Measurements from ENCODE around the gene NTM.

NTM gene

DNA sequence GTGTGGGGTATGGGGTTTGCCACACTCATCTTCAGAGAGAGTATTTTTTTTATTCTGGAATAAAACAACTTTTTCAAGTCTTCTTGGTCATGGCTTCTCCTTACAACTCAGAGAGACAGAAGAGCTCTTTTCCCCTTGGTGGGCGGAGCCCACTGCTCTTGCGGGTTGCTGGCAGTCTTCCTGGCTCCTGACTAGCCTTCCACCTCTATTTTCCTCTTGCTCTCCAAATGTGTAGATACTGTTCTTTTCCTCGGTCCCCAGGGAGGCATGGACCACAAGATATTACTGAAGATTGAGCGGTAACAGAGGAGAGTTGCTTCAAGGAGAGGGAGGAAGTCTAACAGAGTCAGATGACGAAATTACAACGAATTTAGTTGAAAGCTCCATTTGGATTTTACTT is 210.6 kb downstream of the NTM start:
- Histone ChIP-seq H3K36me3 (ENCODE audit: low read depth) (no peaks in the 10 kb centered on the region), H3K9me3 (ENCODE audit: severe bottlenecking) (no peaks in the 10 kb centered on the region), H3K27ac (ENCODE audit: poor library complexity, severe bottlenecking) (no peak overlapping the region), H3K4me1 (ENCODE audit: insufficient read depth, poor library complexity, severe bottlenecking) (no peaks in the 10 kb centered on the region), H3K27me3 (ENCODE audit: insufficient read depth, poor library complexity, severe bottlenecking) (peaks cover 49% of the 10 kb centered on the region), H3K4me3 (ENCODE audit: severe bottlenecking) (no peak overlapping the region)
- DNase-seq (ENCODE audit: low spot score) (no peak), ATAC-seq (ENCODE audit: low read depth) (no peak)
- TF ChIP-seq, protein P1, sequence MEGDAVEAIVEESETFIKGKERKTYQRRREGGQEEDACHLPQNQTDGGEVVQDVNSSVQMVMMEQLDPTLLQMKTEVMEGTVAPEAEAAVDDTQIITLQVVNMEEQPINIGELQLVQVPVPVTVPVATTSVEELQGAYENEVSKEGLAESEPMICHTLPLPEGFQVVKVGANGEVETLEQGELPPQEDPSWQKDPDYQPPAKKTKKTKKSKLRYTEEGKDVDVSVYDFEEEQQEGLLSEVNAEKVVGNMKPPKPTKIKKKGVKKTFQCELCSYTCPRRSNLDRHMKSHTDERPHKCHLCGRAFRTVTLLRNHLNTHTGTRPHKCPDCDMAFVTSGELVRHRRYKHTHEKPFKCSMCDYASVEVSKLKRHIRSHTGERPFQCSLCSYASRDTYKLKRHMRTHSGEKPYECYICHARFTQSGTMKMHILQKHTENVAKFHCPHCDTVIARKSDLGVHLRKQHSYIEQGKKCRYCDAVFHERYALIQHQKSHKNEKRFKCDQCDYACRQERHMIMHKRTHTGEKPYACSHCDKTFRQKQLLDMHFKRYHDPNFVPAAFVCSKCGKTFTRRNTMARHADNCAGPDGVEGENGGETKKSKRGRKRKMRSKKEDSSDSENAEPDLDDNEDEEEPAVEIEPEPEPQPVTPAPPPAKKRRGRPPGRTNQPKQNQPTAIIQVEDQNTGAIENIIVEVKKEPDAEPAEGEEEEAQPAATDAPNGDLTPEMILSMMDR (IDR thresholded peaks at IDR 0.05; ENCODE audit: poor library complexity, severe bottlenecking): no peak

- ATAC-seq (ENCODE audit: low read depth) (no peak), DNase-seq (ENCODE audit: low spot score) (no peak)
- Histone ChIP-seq H3K36me3 (ENCODE audit: low read depth) (no peaks in the 10 kb centered on the region), H3K27ac (ENCODE audit: poor library complexity, severe bottlenecking) (no peak overlapping the region), H3K9me3 (ENCODE audit: severe bottlenecking) (no peaks in the 10 kb centered on the region), H3K27me3 (ENCODE audit: insufficient read depth, poor library complexity, severe bottlenecking) (peaks cover 46% of the 10 kb centered on the region), H3K4me3 (ENCODE audit: severe bottlenecking) (no peak overlapping the region), H3K4me1 (ENCODE audit: insufficient read depth, poor library complexity, severe bottlenecking) (no peaks in the 10 kb centered on the region)
- TF ChIP-seq, protein P1 (IDR thresholded peaks at IDR 0.05; ENCODE audit: poor library complexity, severe bottlenecking): no peak
Observed at GRCh38 chr11:131582021-131582525, 211.7 kb downstream of the NTM start.

DNA sequence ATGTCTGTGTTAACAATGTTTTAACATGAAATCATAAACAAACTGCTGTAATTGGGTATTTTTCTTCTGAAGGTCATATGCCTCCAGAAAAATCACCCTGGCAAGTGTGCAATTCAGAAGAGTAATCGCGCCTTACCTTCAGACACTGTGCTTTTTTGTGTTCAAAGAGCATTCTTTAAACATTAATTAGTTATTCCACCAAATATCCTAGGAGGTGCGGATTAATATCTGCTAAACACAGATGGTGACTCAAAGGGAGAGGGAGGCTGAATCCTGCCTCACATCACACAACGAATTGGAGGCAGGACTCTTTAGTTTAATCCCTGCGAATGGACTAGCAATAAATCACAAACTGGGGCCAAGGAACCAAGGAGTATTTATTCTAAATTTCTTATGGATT is 213.0 kb downstream of the NTM start:
- DNase-seq (ENCODE audit: low spot score): no peak
- Histone ChIP-seq H3K27me3 (ENCODE audit: insufficient read depth, poor library complexity, severe bottlenecking) (peaks cover 40% of the 10 kb centered on the region), H3K4me3 (ENCODE audit: severe bottlenecking) (no peak overlapping the region), H3K36me3 (ENCODE audit: low read depth) (no peaks in the 10 kb centered on the region), H3K9me3 (ENCODE audit: severe bottlenecking) (no peaks in the 10 kb centered on the region), H3K27ac (ENCODE audit: poor library complexity, severe bottlenecking) (no peak overlapping the region), H3K4me1 (ENCODE audit: insufficient read depth, poor library complexity, severe bottlenecking) (no peaks in the 10 kb centered on the region)
- no peak for ATAC-seq (ENCODE audit: low read depth)
- TF ChIP-seq, protein P1 (IDR thresholded peaks at IDR 0.05; ENCODE audit: poor library complexity, severe bottlenecking): no peak

GRCh38 chr11:131583938-131584337 is 213.5 kb downstream of the NTM start:
- Histone ChIP-seq H3K36me3 (ENCODE audit: low read depth) (no peaks in the 10 kb centered on the region), H3K27ac (ENCODE audit: poor library complexity, severe bottlenecking) (no peak overlapping the region), H3K27me3 (ENCODE audit: insufficient read depth, poor library complexity, severe bottlenecking) (peaks cover 40% of the 10 kb centered on the region), H3K4me3 (ENCODE audit: severe bottlenecking) (no peak overlapping the region), H3K4me1 (ENCODE audit: insufficient read depth, poor library complexity, severe bottlenecking) (no peaks in the 10 kb centered on the region), H3K9me3 (ENCODE audit: severe bottlenecking) (no peaks in the 10 kb centered on the region)
- DNase-seq (ENCODE audit: low spot score) (no peak), ATAC-seq (ENCODE audit: low read depth) (no peak)
- TF ChIP-seq, protein P1 (IDR thresholded peaks at IDR 0.05; ENCODE audit: poor library complexity, severe bottlenecking): no peak

DNA sequence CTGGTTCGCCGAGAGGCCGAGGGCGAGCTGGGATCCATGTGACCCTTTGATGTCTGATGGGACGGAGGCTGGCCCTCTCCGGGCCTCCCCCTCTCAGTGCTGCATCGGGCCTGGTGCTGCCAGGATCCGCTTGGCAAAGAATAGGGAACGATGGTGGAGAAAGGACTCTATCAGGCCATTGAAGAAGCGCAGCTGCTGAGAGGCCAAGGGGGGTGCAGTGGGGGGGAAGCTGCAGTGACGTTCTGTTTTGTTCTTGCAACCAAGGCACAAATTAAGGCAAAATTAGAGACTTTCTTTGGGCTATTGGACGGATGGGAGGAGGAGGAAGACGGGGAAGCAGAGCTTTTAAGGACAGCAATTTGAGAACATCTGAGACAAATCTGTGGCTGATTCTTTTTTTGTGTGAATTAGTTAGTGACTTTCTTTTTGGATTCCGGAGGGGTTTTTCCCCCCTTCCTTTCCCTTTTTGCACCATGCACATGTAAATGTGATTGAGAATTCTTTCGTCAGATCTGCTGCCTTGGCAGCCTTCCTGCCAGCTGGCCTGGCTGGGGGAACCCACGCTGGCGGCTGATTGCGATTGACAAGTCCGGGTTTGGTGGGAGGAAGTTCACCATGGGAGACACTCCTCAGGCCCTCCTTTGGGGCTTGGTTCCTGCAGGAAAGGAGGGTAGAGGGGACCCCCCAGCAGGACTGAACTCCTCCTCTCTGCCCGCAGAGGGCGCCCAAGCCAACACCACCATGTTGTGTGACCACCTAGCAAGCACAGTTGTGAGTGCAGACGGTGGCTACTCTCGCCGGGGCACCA is 214.6 kb downstream of the NTM start:
- no peaks in the 10 kb centered on the region for H3K9me3 ChIP-seq (ENCODE audit: severe bottlenecking)
- no peak overlapping the region for H3K27ac ChIP-seq (ENCODE audit: poor library complexity, severe bottlenecking)
- no peak for ATAC-seq (ENCODE audit: low read depth)
- no peak for DNase-seq (ENCODE audit: low spot score)
- H3K27me3 ChIP-seq (ENCODE audit: insufficient read depth, poor library complexity, severe bottlenecking): peaks cover 33% of the 10 kb centered on the region
- TF ChIP-seq, protein P1 (IDR thresholded peaks at IDR 0.05; ENCODE audit: poor library complexity, severe bottlenecking): no peak
- no peak overlapping the region for H3K4me3 ChIP-seq (ENCODE audit: severe bottlenecking)
- no peaks in the 10 kb centered on the region for H3K36me3 ChIP-seq (ENCODE audit: low read depth)
- no peaks in the 10 kb centered on the region for H3K4me1 ChIP-seq (ENCODE audit: insufficient read depth, poor library complexity, severe bottlenecking)
